Right ventricle myocardium inferior (tissue), 1 donor: ENCODE data around the gene LASP1. TPM values are rescaled to one million over a fixed set of nuclear protein-coding genes. Genes with fewer than 3 reads are reported as not detected.
A peak's percentile ranks its signal among the peaks of the same experiment; 100 is the strongest.

Experiments
- ATAC-seq: fragments of 200-7000 bp; cut with Tn5 transposase; one replicate; pipeline ENCODE4 v1.9.1; 2020; ENCODE audit warnings: mild to moderate bottlenecking, moderate library complexity
- DNase-seq: peaks from one replicate; pipeline ENCODE4 v3.0.0; 2021; ENCODE audit errors: missing footprints
- intact Hi-C: fragments of 100-400 bp; cut with DNase I; formaldehyde crosslinking; loops from one replicate; pipeline ENCODE4 v1.11.0; 2022
- total RNA-seq: library from RNA; stranded (reverse); fragmentation: NEBNext Ultra II Directional; extraction: Animal tissue kit (Norgen Biotek cat#: 25700); gene quantifications from one replicate; pipeline ENCODE4 v1.2.1, GENCODE V29; 2021
- donor health status: DM: no; HTN: yes; CAD: no; lungs with severe emphysema.

The LASP1 gene
- total RNA-seq, 1 donor from 2014 or later, result 38.5 TPM

DNA sequence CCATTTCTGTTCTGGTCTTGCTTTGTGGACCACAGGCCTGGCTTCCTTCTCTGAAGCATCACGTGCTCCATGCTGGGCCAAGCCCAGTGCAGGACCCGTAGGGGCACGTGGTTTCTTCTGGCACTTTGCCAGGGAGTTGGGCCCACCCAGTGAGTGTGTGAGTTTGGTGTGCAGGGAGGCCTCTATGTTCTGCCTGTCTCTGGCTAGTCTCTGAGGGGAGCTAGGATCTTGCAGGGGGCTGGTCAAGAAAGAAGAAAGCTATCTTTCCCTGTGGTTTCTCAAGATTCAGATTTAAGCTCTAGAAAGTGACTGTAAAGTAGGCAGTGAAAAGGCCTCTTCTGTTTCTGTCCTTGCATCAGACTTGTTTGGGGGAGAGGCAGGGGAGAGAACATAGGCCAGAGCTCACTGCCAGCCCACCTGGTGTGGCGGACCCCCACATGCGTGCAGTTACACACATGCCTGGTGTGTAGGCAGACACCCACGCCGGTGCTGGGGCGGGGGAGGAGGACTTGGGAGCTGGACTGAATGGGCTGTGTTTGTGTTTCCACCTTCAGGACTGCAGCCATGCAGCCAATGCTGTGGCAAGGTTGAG, 11.8 kb downstream of the LASP1 start:
- intact Hi-C loops, result no loop called here
- ATAC-seq, result peak; percentile 58
- DNase-seq, result no peak

DNA sequence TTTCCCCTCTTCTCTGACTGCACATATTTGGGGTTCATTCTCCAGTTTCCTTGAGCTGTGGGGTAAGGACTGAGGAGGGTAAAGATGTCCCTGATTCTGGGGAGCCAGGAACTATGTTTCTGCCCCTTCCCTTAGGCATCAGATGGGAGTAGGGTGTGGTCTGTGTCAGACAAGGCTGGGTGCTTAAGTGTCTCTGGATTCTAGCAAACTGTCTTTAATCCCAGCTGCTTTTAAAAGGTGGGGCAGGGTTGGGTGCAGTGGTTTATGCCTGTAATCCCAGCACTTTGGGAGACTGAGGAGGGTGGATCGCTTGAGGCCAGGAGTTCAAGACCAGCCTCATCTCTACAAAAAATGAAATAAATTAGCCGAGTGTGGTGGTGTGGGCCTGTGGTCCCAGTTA, 13.0 kb downstream of the LASP1 start:
- ATAC-seq (no peak), DNase-seq (no peak)
- intact Hi-C loops, result no loop called here

DNA sequence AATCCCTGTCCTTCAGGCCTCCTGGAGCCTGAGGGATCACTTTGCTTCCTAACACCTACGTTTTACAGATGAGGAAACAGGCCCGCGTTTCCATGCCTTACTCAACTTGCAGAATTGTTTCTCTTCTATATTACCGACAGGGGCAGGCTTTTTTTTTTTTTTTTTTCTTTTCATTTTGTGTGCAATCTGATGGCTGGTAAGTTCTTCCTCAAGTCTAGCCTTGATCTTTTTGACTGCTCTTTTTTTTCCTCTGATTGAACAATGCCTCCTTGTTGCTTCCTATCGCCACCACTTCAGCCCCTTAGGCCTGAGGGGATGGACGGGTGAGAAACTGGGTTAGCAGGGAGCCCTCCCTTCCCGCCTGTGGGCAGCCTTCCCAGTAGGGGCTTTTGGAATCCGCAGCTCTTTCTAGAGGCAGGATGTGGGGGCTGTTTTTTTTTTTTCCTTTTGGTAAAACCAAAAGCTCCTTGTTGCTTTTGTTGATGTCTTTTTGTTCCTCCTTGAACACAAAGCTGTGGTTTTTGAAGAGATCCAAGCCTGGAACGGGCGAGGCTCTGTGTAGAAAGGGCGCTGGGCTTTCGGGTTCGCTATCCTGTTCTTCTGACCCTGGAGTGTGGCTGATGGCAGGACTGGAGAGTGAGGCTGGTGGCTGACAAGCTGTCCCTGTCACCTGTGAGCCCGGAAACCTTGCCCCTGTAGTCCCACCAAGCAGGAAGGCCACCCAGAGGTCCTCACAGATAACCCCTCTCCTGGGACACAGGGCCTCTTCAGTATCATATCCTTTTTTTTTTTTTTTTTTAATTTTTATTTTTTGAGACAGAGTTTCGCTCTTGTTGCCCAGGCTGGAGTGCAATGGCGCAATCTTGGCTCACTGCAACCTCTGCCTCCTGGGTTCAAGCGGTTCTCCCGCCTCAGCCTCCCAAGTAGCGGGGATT, 14.0 kb downstream of the LASP1 start:
- ATAC-seq (peak; percentile 40), DNase-seq (no peak)
- intact Hi-C loops, result no loop called here

DNA sequence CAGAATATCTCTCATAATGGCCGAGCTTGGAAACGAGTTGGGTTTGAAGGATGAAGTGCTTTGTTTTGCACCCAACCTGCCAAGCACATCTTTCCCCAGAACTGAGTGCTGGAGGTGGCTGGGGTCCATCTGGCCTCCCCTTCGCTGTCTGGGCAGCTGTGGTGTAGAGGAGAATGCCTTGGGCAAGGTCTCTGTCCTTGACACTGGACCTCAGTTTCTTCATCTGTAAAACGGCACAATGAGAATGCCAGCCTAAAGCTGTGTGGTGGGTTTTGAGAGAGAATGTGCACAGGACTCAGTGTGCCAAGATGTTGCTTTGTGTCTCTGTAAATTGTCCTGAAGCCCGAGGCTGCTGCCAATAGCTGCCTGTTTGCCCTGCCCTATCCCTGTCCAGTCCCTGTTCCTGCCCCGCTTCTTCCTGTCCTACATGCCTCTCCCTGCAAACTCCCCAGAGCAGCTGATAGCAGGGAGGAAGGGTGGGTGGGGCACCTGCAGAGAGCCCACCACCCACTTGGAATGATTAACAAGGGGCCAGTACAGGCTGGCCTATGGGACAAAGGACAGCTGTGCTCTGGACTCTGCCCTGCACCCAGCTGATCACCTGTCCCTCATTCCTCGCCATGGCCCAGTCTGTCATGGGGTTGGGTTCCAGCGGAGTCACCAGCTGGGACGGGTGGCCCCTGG, 15.3 kb downstream of the LASP1 start:
- intact Hi-C loops, result no loop called here
- ATAC-seq, result no peak
- DNase-seq, result no peak

DNA sequence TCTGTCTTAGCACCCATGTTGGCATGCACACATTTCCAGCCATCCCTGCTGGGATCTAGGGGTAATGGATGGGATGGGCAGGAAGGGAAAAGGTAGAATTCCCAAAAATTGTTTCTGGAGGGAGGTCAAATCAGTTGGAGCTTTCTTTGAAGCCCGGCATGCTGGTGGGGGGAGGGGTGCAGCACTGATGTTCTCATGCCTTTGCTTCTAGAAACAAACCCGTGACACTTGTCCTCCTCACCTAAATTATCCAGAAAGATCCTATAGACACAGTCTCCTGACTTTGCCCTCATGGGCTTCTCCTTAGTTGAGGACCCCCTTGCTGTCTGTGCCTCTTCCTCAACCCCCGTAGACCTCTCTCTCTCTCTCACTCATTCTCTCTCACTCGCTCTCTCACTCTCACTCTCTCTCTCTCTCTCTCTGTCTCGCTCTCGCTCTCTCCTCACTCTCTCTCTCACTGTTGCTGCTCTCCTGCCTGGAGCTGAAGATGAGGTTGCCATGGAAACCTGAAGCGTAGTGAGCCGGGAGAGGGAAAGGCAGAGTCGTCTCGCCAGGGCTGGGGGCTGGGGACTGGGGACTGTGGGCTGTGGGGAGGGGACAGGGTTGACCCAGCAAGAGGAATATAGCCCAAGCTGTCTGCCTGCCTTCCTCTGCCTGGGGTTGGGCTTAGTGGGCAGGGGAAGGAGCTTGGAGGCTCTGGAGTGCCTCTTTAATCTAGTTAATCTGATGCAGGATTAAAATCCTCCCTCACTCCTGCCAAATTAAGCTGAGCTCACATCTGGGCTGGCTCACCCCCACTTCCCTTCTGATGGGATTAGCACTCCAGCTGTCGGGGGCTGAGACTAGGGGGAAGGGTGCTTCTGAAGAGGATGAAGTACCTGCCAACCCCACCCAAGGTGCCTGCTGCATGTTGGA, 16.1 kb downstream of the LASP1 start:
- no peak for DNase-seq
- no peak for ATAC-seq
- intact Hi-C loops, result no loop called here

DNA sequence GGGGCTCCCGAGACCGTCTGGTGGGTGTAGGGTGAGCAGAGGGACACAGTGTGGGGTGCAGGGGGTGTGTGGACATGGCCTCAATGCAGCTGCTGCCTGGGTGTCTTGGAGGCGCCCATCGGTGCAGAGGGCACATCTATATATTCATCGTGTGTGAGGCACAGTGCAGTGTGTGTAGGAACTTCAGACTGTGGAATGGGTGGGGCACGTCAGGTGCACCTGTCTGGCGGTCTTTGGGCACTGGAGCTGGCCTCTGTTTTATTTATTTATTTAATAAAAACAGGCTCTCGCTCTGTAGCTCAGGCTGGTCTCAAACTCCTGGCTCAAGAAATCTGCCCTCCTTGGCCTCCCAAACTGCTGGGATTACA, 16.8 kb downstream of the LASP1 start:
- intact Hi-C loops, result no loop called here
- ATAC-seq (no peak), DNase-seq (no peak)

DNA sequence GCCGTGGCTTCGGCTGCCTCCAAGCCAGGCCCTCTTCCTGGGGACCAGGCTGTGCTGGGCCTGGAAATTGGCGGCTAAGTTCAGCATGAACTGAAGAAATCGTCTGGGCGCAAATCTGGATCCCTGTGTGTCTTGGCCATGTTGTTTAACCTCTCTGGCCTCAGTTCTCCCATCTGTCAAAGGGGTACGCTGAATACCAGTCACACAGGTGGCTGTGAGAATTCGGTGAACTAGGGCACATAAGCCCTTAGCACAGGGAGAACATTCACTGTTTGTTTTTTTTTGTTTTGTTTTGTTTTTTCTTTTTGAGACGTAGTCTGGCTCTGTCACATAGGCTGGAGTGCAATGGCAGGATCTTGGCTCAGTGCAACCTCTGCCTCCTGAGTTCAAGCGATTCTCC, 19.0 kb downstream of the LASP1 start:
- intact Hi-C loops, result no loop called here
- ATAC-seq (no peak), DNase-seq (no peak)

DNA sequence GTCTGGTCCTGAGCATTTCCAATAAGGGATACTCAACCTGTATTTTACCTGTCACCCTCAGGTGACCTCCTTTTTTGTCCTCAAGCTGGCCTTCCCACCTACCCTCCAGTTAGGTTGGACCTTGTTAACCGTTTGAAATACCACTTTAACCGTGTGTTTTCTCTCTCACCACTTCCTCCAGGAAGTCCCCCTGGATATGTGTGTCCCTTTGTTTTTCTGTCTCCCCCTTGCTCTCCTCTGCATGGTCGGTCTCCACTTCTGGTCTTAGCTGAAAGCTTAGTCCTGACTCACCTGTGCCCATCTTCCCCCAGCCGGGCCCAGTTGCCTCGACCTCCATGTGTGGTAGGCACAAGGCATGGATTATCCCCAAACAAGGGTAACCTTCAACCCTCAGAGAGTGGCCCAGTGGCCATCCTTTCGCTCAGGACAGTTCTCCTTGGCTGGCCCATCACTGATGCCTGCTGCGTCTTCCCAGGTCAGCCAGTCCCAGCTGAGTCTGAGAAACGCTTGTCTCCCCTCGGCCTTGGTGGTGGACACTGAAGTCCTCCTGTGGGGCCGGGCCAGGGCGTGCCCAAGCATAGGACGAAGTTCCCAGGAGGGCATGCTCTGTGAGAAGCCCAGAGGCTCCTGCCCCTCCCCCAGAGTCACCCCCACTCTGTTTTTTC, 20.0 kb downstream of the LASP1 start:
- ATAC-seq (no peak), DNase-seq (no peak)
- intact Hi-C loops, result no loop called here

DNA sequence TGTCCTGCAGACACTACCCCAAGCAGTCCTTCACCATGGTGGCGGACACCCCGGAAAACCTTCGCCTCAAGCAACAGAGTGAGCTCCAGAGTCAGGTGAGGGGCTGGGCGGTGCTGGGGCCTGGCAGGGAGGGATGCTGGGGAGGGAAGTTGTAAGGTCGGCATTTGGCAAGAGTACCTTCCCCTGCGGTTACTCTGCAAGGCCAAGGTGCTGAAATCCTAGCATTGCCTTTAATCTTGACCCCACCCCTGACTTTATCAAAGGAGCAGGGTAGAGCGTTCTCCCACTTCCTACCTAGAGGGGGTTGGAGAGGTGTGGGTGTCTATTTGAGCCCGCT, 20.5 kb downstream of the LASP1 start:
- intact Hi-C loops, result no loop called here
- DNase-seq, result no peak
- ATAC-seq, result no peak

DNA sequence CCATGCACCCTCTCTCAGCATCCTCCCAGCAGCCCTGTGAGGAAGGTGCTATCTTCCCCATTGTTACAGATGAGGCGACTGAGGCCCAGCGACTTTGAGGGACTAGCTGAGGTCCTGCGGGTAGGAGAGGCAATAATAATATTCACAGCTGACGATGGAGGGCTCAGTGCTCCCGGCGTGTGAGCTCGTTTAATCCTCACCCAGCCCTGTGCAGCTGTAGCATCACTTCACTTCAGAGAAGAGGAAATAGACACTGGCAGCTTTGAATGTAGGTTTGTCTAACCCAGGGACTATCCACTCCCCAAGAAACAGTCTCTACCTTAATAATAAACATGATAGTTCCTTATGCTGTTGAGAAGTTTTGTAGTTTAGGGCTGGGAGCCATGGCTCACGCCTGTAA, 21.6 kb downstream of the LASP1 start:
- ATAC-seq (no peak), DNase-seq (no peak)
- intact Hi-C loops, result no loop called here

DNA sequence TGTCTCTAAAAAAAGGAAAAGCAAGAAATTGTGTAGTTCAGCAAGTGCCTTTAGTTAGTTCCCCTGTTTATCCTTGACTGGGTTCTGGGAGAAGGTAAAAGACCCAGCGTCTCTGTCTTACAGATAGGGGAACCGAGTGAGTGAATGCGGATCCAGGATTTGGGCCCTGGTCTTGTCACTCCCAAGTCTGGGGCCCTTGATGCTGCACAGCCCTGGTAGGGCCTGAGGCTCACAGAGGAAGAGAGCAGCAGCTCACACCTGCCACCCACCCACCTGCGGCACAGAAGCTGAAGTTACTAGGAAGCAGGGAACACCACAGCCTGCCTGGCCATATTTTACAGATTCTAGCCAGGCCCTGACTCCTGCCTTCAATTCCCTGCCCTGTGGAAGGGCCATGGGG, 22.2 kb downstream of the LASP1 start:
- ATAC-seq (no peak), DNase-seq (no peak)
- intact Hi-C loops, result no loop called here

DNA sequence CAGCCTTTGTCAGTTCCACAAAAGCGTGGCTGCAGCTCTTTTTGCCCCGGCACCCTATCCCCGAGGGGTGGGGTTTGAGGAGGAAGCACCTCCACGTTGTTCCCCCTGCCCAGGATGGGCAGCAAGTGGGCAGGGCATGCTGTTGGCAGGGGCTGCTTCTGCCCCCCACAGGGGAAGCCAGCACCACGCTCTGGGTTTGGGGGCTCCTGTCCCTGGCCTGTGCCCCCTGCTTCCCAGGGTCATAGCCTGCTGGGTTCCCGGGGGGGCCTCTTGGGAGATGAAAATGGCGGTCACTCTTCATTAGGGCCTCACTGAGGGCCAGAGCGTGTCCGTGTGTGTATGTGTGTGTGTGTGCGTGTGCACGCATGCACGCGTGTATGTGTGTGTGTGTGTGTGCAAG, 22.8 kb downstream of the LASP1 start:
- no peak for ATAC-seq
- DNase-seq, result no peak
- intact Hi-C loops, result no loop called here

DNA sequence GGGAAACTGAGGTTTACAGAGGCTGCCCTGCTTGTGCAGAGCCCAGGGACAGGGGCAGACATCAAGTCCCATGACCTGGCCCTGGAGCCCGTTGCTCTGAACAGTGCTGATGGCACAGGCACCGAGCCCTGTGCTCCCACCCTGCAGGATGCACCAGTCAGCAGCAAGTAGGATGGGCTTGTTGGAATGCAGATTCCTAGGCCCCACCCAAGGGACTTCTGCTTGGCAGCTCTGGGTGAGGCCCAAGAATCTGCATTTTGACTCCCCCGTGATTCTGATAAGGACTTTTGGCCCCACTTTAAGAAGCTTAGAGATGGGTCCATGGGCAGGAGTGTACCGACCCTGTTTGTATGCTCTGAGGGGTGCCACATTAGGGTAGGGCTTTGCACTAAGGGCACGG, 23.3 kb downstream of the LASP1 start:
- no peak for ATAC-seq
- intact Hi-C loops, result no loop called here
- DNase-seq, result no peak

DNA sequence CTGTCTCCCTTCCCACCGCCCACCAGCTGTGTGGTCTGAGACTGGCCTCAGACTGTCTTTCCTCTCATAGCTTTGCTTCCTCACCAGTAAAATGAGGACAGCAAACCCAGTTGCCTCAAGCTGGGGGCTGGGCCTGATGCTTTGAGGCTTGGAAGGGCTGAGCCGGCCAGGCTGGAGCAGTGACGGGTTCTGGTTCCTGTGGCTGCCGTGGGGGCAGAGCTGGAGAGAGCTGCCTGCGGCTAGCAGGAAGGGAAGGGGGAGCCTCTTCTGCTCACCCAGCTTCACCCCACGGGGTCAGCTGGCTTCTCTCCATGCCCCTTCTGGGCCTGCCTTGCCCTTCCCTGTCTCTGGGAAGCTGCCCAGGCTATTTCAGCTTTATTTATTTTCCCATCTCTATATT, 23.7 kb downstream of the LASP1 start:
- intact Hi-C loops, result no loop called here
- ATAC-seq (peak; percentile 14), DNase-seq (no peak)

DNA sequence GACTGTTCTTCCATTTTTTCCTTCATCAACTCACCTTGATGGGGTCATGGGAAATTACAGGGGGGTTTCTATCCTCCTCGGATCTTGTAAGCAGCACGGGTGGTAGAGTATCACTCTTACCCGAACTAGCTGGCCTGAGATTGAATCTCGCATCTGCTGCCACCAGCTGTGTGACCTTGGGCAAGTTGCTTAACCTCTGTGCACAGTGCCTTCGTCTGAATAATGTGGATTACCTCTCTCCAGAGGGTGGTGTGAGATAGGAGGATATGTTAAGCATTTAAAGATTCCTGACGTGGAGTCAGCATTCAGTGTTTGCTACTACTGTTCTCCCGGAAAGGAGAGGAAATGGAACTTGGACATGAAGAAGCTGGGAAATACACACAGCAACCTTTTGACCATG, 24.4 kb downstream of the LASP1 start:
- DNase-seq, result no peak
- intact Hi-C loops, result no loop called here
- no peak for ATAC-seq

DNA sequence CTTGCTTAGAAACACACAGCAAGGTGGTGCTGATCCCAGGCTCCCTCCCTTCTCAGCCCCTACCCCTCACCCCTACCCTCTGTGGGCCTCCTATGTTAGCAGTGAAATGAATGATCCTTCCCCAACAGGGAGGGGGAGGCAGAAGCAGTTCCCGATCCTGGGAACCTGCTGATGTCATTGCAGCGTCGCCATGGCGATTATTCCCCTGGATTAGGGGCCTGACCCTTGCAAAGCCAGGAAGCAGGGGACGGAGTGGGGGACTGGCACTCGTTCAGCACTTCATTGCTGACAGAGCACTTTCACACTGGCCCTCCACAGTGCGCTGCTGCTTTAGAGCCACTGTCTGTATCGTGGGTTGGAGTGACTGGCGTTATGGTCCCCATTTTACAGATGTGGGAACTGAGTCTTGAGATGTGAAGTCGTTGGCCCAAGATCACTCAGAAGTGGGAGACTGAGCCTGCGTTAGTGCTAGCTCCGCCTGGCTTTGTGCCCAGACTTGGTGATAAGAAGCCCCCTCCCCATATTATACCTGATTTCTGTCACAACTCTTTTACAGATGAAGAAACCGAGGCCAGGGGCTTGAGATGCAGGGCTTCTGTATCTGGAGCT, 26.6 kb downstream of the LASP1 start:
- ATAC-seq, result peak; percentile 11
- intact Hi-C loops, result loop anchor here (2.0 kb wide), 1 partner anchor 26 kb away; the partner anchor contains the start of gene LASP1
- no peak for DNase-seq

DNA sequence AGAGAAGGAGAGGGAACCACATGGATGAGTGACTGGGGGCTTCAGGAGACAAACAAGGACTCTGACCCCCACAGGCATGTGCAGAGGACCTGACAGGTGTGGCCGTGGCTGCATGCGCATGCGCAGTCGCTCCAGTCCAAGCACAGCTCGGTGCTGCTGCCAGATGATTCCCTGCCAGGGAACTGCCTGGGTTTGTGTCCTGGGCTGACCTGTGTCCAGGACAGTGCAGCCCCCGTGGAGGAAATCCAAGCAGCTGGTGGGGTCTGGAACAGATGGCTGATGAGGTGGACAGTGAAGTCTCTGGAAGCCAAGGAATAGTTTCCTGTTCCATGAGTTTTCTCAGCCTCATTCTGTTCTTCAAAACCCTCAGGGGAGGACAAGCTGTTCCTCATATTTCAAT, 27.3 kb downstream of the LASP1 start:
- DNase-seq, result peak; percentile 90
- intact Hi-C loops, result loop anchor here (2.0 kb wide), 1 partner anchor 26 kb away; the partner anchor contains the start of gene LASP1
- ATAC-seq, result peak; percentile 82

DNA sequence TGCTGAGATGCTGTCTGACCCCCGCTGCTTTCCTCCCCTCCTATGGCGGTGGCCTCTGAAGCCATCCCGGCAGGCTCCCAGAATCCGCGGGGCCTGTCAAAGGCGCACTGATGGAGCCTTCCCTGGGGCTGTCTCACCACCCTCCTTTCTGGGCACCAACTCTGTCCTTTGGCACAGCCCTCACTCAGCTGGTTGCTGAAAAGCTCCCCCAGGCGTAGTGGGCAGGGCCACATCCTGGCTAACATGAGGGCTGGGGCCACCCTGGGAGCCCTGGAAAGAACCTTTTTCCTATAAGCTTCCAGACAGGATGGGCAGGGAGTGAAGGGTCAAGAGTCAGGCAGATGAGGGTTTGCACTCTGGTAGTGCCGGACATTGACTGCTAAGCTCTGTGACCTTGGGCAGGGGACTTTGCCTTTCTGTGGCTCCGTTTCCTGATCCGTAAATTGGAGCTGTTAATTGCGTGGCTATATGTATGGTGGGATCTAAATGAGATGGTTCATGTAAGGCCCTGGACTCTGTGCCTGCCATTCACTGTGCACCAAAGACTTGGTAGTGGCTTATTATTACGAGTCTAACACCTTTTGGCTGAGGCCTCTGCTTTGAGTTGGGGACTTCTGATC, 27.9 kb downstream of the LASP1 start:
- peak; percentile 2 for ATAC-seq
- intact Hi-C loops, result loop anchor here (2.0 kb wide), 1 partner anchor 27 kb away; the partner anchor contains the start of gene LASP1
- no peak for DNase-seq
